Amniotic epithelial cell (primary cell): Measurements from ENCODE around the gene MT1E.
"Not testable (repeated sequence)": the region's sequence is repeated elsewhere in the genome, so short reads cannot be mapped to it uniquely, and the experiment has no call there.

Experiments used
- DNase-seq: peaks from one replicate; pipeline ENCODE4 v3.0.0-alpha.2; 2010; ENCODE audit warnings: low read depth

The MT1E gene

GRCh38 chr16:56672761-56673536 is 47.4 kb downstream of the MT1E start:
- DNase-seq: no peak

GRCh38 chr16:56673921-56674320 is 48.3 kb downstream of the MT1E start:
- peak; percentile 28 for DNase-seq

GRCh38 chr16:56674570-56674969 is 49.0 kb downstream of the MT1E start:
- not testable (repeated sequence) for DNase-seq

- no peak for DNase-seq
Measured at GRCh38 chr16:56675685-56676210, 50.2 kb downstream of the MT1E start.
